K562 treated with DMSO at 1 percent for 48 hours (cell line): ENCODE data around the gene PSMD5. TPM values are rescaled to one million over a fixed set of nuclear protein-coding genes. Genes with fewer than 3 reads are reported as not detected.

Experiments used
- total RNA-seq: library from RNA; unstranded; fragments of 300-600 nt; gene quantifications from 2 replicates; pipeline ENCODE4 v1.2.3, GENCODE V29; 2022; ENCODE audit warnings: low replicate concordance; ENCODE audit errors: extremely low read depth

PSMD5 gene
- total RNA-seq, result not detected in 2 replicates

DNA sequence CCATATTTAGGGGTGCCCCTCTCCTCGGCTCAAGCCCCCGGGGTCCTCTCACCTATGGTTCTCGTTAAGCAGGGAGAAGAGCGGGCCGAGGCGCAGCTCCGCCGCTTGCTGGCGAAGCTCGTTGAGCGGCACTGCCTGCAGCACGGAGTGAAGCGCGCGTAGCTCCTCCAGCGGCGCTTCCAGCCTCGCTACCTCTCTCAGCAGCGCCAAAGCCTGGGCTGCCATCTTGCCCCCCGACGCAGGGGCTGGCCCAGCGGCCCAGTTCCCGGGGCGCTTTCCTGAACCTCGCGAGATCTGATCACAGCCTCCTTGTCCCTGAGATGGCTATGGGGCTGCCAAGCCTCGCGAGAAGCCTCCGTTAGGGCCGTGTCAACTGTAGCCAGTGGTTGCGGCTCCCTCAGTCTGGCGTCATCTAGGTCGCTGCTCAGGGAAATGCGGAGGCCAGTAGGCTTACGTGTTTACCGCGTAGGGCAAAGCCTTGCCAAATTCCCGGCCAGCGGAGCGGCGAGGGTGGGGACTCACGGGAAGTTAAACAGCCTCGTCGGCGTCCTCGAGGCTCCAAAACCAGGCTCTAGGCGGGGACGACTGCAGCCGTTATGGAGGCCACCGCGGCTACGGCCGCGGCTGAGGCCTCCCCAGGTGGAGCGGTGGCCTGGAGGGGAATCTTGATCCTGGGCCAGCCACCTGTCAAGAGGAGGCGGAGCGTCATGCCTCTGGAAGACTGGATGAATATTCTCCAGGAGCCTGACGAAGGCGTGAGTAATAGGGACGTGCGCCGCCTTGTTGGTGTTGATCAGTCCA, at the start of gene PSMD5:
TSS of gene PSMD5 (minus strand) at position 238 of the 801 bp plus-strand sequence. CDS start at position 225, 13 bp downstream.

GRCh38 chr9:120876842-120877240, 34.1 kb upstream of the PSMD5 start, which contains the start of gene PHF19:
Gene PHF19 (minus strand): TSS chr9:120877188. CDS start chr9:120874741, 2,447 bp downstream.

DNA sequence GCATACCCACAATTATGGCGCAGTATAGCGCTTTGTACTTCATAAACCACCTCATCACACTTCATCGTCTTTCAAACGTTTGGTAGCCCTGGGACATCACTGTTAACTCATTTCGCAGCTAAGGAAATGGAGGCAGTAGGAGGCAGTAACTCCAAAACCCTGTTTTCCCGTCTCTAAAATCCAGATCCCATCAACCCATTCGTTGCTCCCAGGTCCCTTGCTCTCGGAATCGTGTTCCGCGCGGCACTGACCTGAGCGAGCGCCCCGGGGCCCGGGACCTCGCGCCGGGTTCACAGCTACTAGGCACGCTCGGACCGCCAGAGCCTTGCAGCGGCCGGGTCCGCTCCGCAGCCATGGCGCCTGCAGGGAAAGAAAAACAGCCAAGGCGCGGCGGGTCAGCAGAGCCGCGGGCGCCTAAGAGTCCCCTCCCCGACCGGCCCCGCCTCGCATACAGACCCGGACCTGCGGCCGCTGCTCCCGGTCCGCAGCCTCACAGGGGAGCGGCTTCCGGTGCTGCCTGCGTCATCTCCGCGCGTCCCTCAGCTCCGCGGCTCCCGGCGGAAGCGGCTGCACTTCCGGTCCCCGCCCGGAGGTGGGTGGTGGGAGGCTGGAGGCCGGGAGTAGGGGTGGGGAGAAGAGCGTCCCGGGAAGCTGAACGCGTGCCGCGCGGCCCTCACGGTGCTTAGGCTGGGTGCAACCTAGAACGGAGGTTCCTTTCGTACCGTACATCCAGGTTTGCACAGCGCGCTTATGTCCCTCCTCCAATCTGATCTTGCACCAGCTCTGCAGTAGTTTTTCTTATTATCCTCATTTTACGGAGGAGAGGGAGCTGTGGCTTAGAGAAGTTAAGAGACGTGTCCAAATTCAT, 49.6 kb downstream of the PSMD5 start, which contains the start of gene FBXW2:
TSS of gene FBXW2 (minus strand) at position 519 of the 868 bp plus-strand sequence. CDS start 5,158 bp downstream, outside the sequence.

Other genes starting within 250 kb of the PSMD5 start
- not detected in 2 replicates for gene MEGF9, start 128.5 kb downstream of the PSMD5 start, total RNA-seq
- gene FBXW2, start 49.5 kb downstream of the PSMD5 start, total RNA-seq, result 299 TPM in 1 of 2 replicates, not detected in the other
- 665 TPM in 1 of 2 replicates, not detected in the other for gene PHF19, start 34.3 kb upstream of the PSMD5 start, total RNA-seq
- gene TRAF1, start 83.9 kb upstream of the PSMD5 start, total RNA-seq, result not detected in 2 replicates
- not detected in 2 replicates for gene C5, start 207.4 kb upstream of the PSMD5 start, total RNA-seq
- not detected in 2 replicates for gene CNTRL, start 232.0 kb upstream of the PSMD5 start, total RNA-seq